Ectodermal cell (in vitro differentiated cells): ENCODE results near the gene MYLK4.

ENCODE experiments used
- H3K27ac ChIP-seq: 2 replicates; pipeline ENCODE4 v1.7.0; 2013; ENCODE audit warnings: mild to moderate bottlenecking, low read depth, low read length; ENCODE audit not compliant: insufficient read depth, poor library complexity, severe bottlenecking
- H3K27me3 ChIP-seq: 2 replicates; pipeline ENCODE4 v1.7.0; 2013; ENCODE audit warnings: mild to moderate bottlenecking, low read length; ENCODE audit not compliant: insufficient read depth, control insufficient read depth, poor library complexity, severe bottlenecking
- H3K36me3 ChIP-seq: one replicate; pipeline ENCODE4 v1.7.0; 2013; ENCODE audit warnings: low read length; ENCODE audit not compliant: control insufficient read depth, insufficient read depth
- H3K4me1 ChIP-seq: one replicate; pipeline ENCODE4 v1.7.0; 2013; ENCODE audit warnings: low read length; ENCODE audit not compliant: control insufficient read depth, insufficient read depth
- H3K4me3 ChIP-seq: 2 replicates; pipeline ENCODE4 v1.7.0; 2013; ENCODE audit warnings: low read depth, low read length, control low read depth; ENCODE audit not compliant: insufficient read depth
- H3K9me3 ChIP-seq: 2 replicates; pipeline ENCODE4 v1.7.0; 2013; ENCODE audit warnings: mild to moderate bottlenecking, low read length, moderate library complexity; ENCODE audit not compliant: control insufficient read depth
- WGBS, 2 experiments: methylation state at CpG; one replicate each; pipeline ENCODE4 v1.1.7; 2013; ENCODE audit warnings: missing lambda C conversion rate in 2 of 2; 5-methylcytosine and 5-hydroxymethylcytosine counted together

Gene MYLK4

DNA sequence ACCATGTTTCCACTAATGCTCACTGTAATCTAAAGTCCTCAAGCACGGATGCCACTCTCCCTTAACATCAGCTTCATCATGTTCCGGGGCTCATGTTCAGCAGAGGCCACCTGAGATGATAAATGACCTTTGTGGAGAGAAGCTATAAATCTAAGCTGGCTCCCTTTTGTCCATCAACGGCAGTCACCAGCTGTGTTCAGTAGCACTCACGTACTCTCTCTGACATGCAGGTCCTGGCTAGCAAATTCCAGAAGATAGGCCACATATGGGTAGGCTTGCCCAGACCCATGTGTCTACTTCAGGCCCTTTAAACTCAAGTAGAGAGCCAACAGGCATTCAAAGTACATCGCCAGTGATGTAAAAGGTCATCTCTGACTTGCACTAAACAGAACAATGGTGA, 38.6 kb downstream of the MYLK4 start:
- Histone ChIP-seq H3K4me1 (no peaks in the 10 kb centered on the region), H3K27me3 (no peaks in the 10 kb centered on the region)
- WGBS, 2 experiments = 86 to 97% methylated on average over 5 of the region's 5 CpGs

DNA sequence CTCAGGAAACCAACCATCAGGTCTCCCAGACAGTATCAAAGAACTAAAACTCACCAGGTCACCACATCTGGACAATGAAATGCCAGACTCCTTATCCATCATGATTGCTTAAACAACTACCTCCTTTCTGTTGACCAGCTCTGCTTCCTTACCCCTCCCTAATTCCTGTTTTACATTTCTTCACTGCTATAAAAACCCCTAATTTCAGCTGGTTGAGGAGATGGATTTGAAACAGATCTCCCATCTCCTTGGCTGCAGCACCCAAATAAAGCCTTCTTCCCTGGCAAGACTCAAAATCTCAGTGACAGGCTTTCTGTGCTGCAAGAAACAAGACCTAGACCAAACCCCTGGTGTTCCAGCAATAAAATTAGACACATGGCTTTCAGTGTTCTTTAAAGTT, 40.3 kb downstream of the MYLK4 start:
- peaks cover 3% of the 10 kb centered on the region for H3K9me3 ChIP-seq

More for the DNA sequence above, 38.6 kb downstream of the MYLK4 start:
- Histone ChIP-seq H3K27ac (no peak overlapping the region), H3K4me3 (no peak overlapping the region), H3K36me3 (no peaks in the 10 kb centered on the region), H3K9me3 (peaks cover 3% of the 10 kb centered on the region)

DNA sequence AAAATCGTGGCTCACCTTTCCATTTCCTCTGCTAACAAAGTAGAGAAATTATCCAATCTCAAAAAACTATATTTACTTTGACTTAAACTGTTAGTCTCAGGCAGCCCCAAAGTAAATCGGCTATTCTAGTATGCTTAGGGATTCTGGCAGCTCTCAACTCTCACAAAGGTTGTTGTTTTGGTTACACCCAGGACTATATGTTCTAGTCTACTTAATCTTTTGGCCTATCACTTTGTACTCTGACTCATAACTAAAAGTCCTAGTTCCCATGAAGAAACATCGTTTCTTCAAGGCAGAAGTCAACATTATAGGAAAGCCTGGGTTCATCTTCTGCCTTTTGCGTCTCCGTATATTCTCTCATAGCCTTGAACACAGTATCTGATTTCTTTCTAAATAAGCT, 42.3 kb downstream of the MYLK4 start:
- WGBS, 2 experiments = 89 to 92% methylated on average over 5 of the region's 5 CpGs
- H3K27ac ChIP-seq = no peak overlapping the region

More for the DNA sequence above, 40.3 kb downstream of the MYLK4 start:
- Histone ChIP-seq H3K4me1 (no peaks in the 10 kb centered on the region), H3K4me3 (no peak overlapping the region), H3K27ac (no peak overlapping the region), H3K27me3 (no peaks in the 10 kb centered on the region), H3K36me3 (no peaks in the 10 kb centered on the region)

DNA sequence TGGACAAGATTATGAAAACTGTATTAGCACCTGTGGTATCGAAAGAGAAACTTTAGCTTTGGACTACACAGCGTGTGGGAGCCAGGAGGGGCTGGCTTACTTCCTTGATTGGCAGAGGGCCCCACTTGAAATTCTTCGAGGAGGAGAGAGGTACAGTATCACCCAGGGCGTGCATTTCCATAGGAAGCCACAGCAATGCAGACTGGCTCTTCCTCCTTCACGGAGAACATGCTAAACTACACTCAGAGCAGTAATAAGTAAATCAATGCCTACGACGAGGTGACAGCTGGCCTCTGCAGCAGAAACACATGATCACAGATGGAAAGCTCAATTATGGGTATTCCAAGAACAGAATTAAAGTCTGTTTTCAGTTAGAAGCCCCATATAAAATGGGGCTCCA, 44.2 kb downstream of the MYLK4 start:
- 87 to 88% methylated on average over 7 of the region's 7 CpGs for WGBS, 2 experiments
- peaks cover 3% of the 10 kb centered on the region for H3K9me3 ChIP-seq
- no peaks in the 10 kb centered on the region for H3K36me3 ChIP-seq
- H3K27ac ChIP-seq = no peak overlapping the region
- H3K4me3 ChIP-seq = no peak overlapping the region
- H3K4me1 ChIP-seq = no peaks in the 10 kb centered on the region
- no peaks in the 10 kb centered on the region for H3K27me3 ChIP-seq

More for the DNA sequence above, 42.3 kb downstream of the MYLK4 start:
- Histone ChIP-seq H3K27me3 (no peaks in the 10 kb centered on the region), H3K9me3 (peaks cover 3% of the 10 kb centered on the region), H3K4me1 (no peaks in the 10 kb centered on the region), H3K4me3 (no peak overlapping the region), H3K36me3 (no peaks in the 10 kb centered on the region)

DNA sequence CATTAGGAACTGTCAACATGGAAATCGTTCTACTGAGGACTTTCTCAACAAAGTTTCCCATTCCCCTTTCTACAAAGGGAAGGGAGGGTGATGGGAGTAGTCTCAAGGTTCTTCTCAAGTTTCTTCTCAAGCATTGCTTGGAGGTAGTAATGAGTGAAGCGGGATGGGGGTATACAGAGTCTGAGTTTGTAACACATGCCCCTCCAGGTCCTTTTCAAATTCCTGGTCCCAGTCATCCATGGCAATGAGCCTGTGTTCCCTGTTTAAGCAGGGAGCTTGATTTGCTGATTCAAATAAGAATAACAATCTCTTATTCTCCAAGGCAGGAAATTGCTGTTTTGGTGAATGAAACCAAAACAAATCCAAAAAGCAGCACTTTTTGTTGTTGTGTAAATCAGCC, 45.5 kb downstream of the MYLK4 start:
- Histone ChIP-seq H3K9me3 (peaks cover 3% of the 10 kb centered on the region), H3K4me3 (no peak overlapping the region), H3K4me1 (no peaks in the 10 kb centered on the region), H3K36me3 (no peaks in the 10 kb centered on the region), H3K27ac (no peak overlapping the region), H3K27me3 (no peaks in the 10 kb centered on the region)
- 80 to 83% methylated on average over 2 of the region's 2 CpGs for WGBS, 2 experiments

DNA sequence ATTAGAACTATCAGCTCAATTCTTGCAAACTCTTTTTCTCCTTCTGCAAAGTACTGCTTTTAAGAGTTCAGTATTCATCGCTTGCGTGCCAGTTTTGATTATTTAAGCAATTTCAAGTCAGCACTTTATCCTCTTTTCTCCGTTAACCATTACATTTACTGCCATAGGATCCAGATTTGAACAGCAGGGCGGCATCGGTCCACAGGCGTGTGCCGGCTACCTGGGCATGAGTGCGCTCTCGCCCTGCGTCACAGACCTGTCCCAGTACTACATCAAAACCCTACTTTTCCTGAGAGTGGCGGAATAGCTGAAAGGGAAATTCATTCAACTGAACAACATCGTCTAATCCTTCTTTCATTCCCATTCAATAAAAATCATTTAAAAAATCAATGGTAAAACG, 53.4 kb downstream of the MYLK4 start:
- WGBS, 2 experiments = 88 to 89% methylated on average over 13 of the region's 13 CpGs
- no peaks in the 10 kb centered on the region for H3K9me3 ChIP-seq
- no peak overlapping the region for H3K4me3 ChIP-seq
- H3K36me3 ChIP-seq = no peaks in the 10 kb centered on the region
- H3K4me1 ChIP-seq = no peaks in the 10 kb centered on the region
- no peaks in the 10 kb centered on the region for H3K27me3 ChIP-seq
- no peak overlapping the region for H3K27ac ChIP-seq

DNA sequence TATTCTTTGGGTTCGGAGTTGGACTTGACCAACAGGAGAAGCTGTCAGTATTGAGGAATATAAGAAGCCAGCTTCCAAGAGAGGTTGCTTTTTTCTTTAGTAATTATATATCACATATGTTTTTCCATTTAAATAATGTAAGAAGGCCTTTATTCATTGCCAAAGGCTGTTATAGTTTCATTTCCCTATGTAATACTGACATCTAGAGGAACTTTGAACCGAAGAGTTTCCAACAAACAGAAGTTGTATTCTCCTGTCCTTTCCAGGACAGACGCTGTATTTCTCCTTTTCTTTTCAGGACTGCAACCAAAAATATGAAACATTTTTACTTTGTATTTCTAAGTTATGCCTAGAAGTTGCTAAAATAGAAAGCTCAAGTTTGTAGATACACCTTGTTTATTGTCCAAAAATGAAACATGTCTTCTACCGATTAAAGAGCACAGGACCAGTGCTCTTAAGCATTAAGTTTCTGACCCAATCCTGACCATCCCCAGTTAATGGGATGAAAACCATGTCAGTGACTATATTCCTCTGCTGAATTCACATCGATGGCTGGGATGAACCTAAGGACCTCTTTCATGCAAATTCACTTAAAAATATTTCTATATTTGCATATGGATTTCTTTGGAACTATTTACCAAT, 55.1 kb downstream of the MYLK4 start:
- no peaks in the 10 kb centered on the region for H3K9me3 ChIP-seq
- no peak overlapping the region for H3K4me3 ChIP-seq
- WGBS, 2 experiments = 87 to 90% methylated on average over 2 to 5 of the region's 5 CpGs
- no peak overlapping the region for H3K27ac ChIP-seq
- H3K4me1 ChIP-seq = no peaks in the 10 kb centered on the region
- no peaks in the 10 kb centered on the region for H3K36me3 ChIP-seq
- H3K27me3 ChIP-seq = no peaks in the 10 kb centered on the region

DNA sequence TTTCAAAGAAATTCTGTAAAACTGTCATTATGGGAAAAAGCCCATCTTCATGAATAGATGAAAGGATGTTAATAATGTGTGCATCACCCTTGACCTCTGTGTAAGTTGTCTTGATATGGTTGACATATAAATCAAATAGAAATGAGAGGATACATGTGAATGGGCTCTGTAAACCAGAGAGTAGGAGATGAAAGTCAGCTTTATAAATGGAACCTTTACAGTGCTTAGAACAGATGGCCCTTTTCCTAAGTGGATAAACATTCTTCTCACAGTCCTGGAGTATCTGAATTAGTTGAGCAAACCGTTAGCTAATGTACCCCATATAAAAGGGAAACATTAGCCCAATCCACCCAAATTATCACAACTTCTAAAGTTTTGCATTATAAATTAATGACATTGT, 57.5 kb downstream of the MYLK4 start:
- Histone ChIP-seq H3K9me3 (no peaks in the 10 kb centered on the region), H3K4me3 (no peak overlapping the region), H3K27me3 (no peaks in the 10 kb centered on the region), H3K4me1 (no peaks in the 10 kb centered on the region), H3K27ac (no peak overlapping the region), H3K36me3 (no peaks in the 10 kb centered on the region)
- WGBS, 2 experiments = 100% methylated on average over 1 of the region's 1 CpG

DNA sequence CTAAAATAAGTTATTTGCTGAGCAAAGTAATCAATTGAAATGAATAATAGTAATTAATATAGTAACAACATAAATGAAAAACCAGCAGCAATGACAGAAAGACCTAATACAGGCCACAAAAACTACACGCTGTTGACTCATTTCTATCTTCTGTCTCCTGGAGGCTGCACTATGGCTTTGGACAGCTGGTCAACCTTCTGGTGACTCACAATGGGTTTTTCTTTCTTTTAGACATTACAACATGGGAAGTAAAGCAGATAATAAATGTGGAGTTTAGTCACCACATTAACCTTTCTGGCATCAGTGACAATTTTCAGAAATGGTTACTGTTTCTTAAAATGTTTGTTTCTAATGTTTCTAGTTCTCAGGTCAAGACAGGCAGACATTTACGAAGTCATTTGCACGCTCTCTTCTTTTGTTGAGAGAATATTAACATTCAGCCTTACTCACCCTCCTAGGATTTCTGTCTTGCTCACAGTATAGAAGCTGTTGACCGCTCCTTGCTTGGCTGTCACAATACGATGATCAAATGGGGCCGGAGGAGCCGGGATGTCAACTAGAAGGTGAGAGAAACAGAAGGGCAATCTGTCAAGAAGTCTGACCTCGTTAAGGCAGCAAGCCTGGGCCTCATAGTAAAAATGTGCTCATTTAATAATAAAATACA, 62.2 kb downstream of the MYLK4 start:
- no peak overlapping the region for H3K27ac ChIP-seq
- no peak overlapping the region for H3K4me3 ChIP-seq
- H3K27me3 ChIP-seq = no peaks in the 10 kb centered on the region
- H3K36me3 ChIP-seq = no peaks in the 10 kb centered on the region
- H3K9me3 ChIP-seq = no peaks in the 10 kb centered on the region
- no peaks in the 10 kb centered on the region for H3K4me1 ChIP-seq
- WGBS, 2 experiments = 87 to 93% methylated on average over 8 of the region's 8 CpGs

DNA sequence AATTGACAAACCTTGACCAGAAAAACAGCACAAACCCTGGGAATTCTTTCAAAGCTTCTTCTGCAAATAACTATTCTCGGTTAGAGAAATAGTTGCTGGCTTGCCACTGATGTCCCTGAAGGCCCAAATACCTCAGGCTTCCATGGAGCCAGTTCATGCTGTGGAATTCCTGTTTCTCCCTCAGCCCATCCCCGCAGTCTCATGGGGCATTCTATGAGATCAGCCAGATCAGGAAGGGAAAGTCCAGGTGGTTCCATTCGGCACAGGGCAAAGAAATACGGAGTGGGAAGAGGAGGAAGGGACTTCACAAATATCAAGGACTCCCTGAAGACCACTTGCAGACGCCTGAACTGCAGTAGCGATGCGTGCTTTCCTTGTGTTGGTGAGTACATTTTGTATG, 63.3 kb downstream of the MYLK4 start:
- Histone ChIP-seq H3K36me3 (no peaks in the 10 kb centered on the region), H3K9me3 (no peaks in the 10 kb centered on the region), H3K4me3 (no peak overlapping the region), H3K27me3 (no peaks in the 10 kb centered on the region), H3K4me1 (no peaks in the 10 kb centered on the region), H3K27ac (no peak overlapping the region)
- WGBS, 2 experiments = 94 to 95% methylated on average over 7 of the region's 7 CpGs
